K562 (cell line): Measurements from ENCODE around the gene TXNRD1. TPM values are rescaled to one million over a fixed set of nuclear protein-coding genes. Genes with fewer than 3 reads are reported as not detected.

Source experiments
- ATAC-seq: fragments of 200-7000 bp; cut with Tn5 transposase; 3 replicates; pipeline ENCODE4 v1.9.1; 2020; ENCODE audit warnings: moderate library complexity
- BruUV-seq: library from RNA; stranded (reverse); fragments of 400-500 nt; replicated peaks from 2 replicates; lab custom pipeline; 2021; lab: Mats Ljungman, UMichigan
- CTCF ChIA-PET: fragments of 300-600 bp; formaldehyde crosslinking; extraction: SDS; loops from one replicate; lab custom pipeline; 2021; ENCODE audit warnings: low intra/inter-chr PET ratio; lab: Yijun Ruan, JAX
- POLR2A ChIA-PET: fragments of 300-600, 350-650 bp; sonication (Branson Sonifier 250); formaldehyde crosslinking; extraction: SDS; loops from one replicate; lab custom pipeline; 2021; ENCODE audit warnings: antibody characterized with exemption, inconsistent platforms; lab: Yijun Ruan, JAX
- DNase-seq, 4 experiments: peaks; one replicate each; pipeline versions ENCODE4 v3.0.0 to v3.0.0-alpha.2; 2011 to 2018; ENCODE audit warnings: low spot score in 3 of 4, mixed read lengths in 3 of 4; ENCODE audit errors: extremely low read depth in 1 of 4
- FAIRE-seq: peaks from 2 replicates; lab custom pipeline; 2011; peaks lifted over from hg19 to GRCh38; lab: Jason Lieb, UNC
- H2AFZ ChIP-seq: 2 replicates; pipeline ENCODE4 v1.6.0; 2011; ENCODE audit warnings: low read depth, low read length, control low read depth, inconsistent platforms
- H3K27ac ChIP-seq: fragments of 200-600 bp; 3 replicates; pipeline ENCODE4 v1.8.0; 2011; ENCODE audit warnings: low read depth, mild to moderate bottlenecking, control low read depth, inconsistent platforms, low read length, moderate library complexity, mixed read lengths; ENCODE audit errors: extremely low read depth
- H3K27me3 ChIP-seq, 2 experiments: fragments of 300-600 bp in 1 of 2; 2 replicates in 1 of 2; 3 replicates in 1 of 2; pipeline versions ENCODE4 v1.6.0 to v1.8.0; 2011; ENCODE audit warnings: inconsistent platforms in 2 of 2, low read length in 2 of 2, mild to moderate bottlenecking in 1 of 2, mixed read lengths in 1 of 2, moderate library complexity in 1 of 2; ENCODE audit not compliant: control insufficient read depth in 2 of 2, insufficient read depth in 2 of 2
- H3K36me3 ChIP-seq: fragments of 300-600 bp; 3 replicates; pipeline ENCODE4 v1.8.0; 2011; ENCODE audit warnings: mild to moderate bottlenecking, low read length, inconsistent platforms; ENCODE audit not compliant: control insufficient read depth, insufficient read depth
- H3K4me1 ChIP-seq, 2 experiments: fragments of 200-600 bp in 1 of 2; replicated peaks in 1 of 2; 2 replicates in 1 of 2; 3 replicates in 1 of 2; pipeline versions ENCODE4 v1.5.1 to v1.8.0; 2011; ENCODE audit warnings: inconsistent platforms in 2 of 2, low read length in 2 of 2, mild to moderate bottlenecking in 1 of 2, mixed read lengths in 1 of 2, moderate library complexity in 1 of 2; ENCODE audit not compliant: control insufficient read depth in 2 of 2, insufficient read depth in 2 of 2
- H3K4me2 ChIP-seq: 2 replicates; pipeline ENCODE4 v1.6.1; 2011; ENCODE audit warnings: low read length, control low read depth, inconsistent platforms, mixed read lengths; ENCODE audit not compliant: insufficient read depth
- H3K4me3 ChIP-seq: fragments of 200-600 bp; sonication (generic), shearing (Covaris generic); 2 replicates; pipeline ENCODE4 v1.5.1; 2016; ENCODE audit warnings: control low read depth, inconsistent platforms
- H3K79me2 ChIP-seq: fragments of 200-600 bp; 3 replicates; pipeline ENCODE4 v1.8.0; 2011; ENCODE audit warnings: low read length, inconsistent platforms; ENCODE audit not compliant: control insufficient read depth, insufficient read depth
- H3K9ac ChIP-seq, 2 experiments: 2 replicates each; pipeline versions ENCODE4 v1.6.0 to v1.6.1; 2011; ENCODE audit warnings: low read depth in 2 of 2, low read length in 2 of 2, control low read depth in 1 of 2, inconsistent platforms in 1 of 2, mild to moderate bottlenecking in 1 of 2, mixed read lengths in 1 of 2; ENCODE audit not compliant: insufficient read depth in 1 of 2
- H3K9me1 ChIP-seq: one replicate; pipeline ENCODE4 v1.6.0; 2011; ENCODE audit warnings: inconsistent platforms, mild to moderate bottlenecking, low read length, moderate library complexity; ENCODE audit not compliant: control insufficient read depth, insufficient read depth
- H3K9me3 ChIP-seq: replicated peaks from 2 replicates; pipeline ENCODE4 v1.5.1; 2011; ENCODE audit warnings: low read depth, low read length, inconsistent platforms; ENCODE audit not compliant: control insufficient read depth, insufficient read depth
- H4K20me1 ChIP-seq: replicated peaks from 2 replicates; pipeline ENCODE4 v1.6.1; 2011; ENCODE audit warnings: low read length, inconsistent platforms, mixed read lengths; ENCODE audit not compliant: control insufficient read depth, insufficient read depth
- CBX1 ChIP-seq: sonication (generic); IDR thresholded peaks from 2 replicates; pipeline ENCODE4 v1.6.1; 2016; ENCODE audit warnings: antibody characterized with exemption, low read depth, mild to moderate bottlenecking
- HDAC1 ChIP-seq, 2 experiments: fragments of 450-650 bp; IDR thresholded peaks; 2 replicates each; pipeline ENCODE4 v1.6.1; 2016 to 2017; ENCODE audit warnings: inconsistent platforms in 1 of 2, mild to moderate bottlenecking in 1 of 2, moderate library complexity in 1 of 2
- HDAC6 ChIP-seq: IDR thresholded peaks from 2 replicates; pipeline ENCODE4 v1.6.1; 2012; ENCODE audit warnings: low read depth, mild to moderate bottlenecking, control low read depth, inconsistent platforms, low read length, moderate library complexity
- HNRNPLL ChIP-seq: fragments of 200-400 bp; formaldehyde crosslinking; IDR thresholded peaks from 2 replicates; pipeline ENCODE4 v1.6.1; 2017; ENCODE audit warnings: low read length, low read depth, mild to moderate bottlenecking; ENCODE audit not compliant: poor library complexity, severe bottlenecking
- NUFIP1 ChIP-seq: fragments of 450-650 bp; IDR thresholded peaks from 2 replicates; pipeline ENCODE4 v1.6.1; 2018; ENCODE audit not compliant: partially characterized antibody
- PHTF2 ChIP-seq: fragments of 250-450 bp; sonication (Bioruptor Pico); IDR thresholded peaks from 2 replicates; pipeline ENCODE4 v1.5.0; 2021; ENCODE audit warnings: mild to moderate bottlenecking
- PURB ChIP-seq: sonication (generic); formaldehyde crosslinking; IDR thresholded peaks from 2 replicates; pipeline ENCODE4 v1.9.0; 2021; ENCODE audit warnings: low read depth, mild to moderate bottlenecking, missing genetic modification reagents
- RBM14 ChIP-seq: fragments of 200-400 bp; formaldehyde crosslinking; IDR thresholded peaks from 2 replicates; pipeline ENCODE4 v1.6.1; 2018; ENCODE audit warnings: low read depth, mild to moderate bottlenecking, low read length, moderate library complexity, borderline replicate concordance; ENCODE audit not compliant: insufficient read depth
- SMAD2 ChIP-seq: fragments of 150-350 bp; IDR thresholded peaks from 2 replicates; pipeline ENCODE4 v1.6.1; 2014; ENCODE audit warnings: low read depth, mild to moderate bottlenecking, low read length
- SMARCC2 ChIP-seq: fragments of 450-650 bp; IDR thresholded peaks from 2 replicates; pipeline ENCODE4 v1.6.1; 2017; ENCODE audit warnings: antibody characterized with exemption, moderate library complexity, mild to moderate bottlenecking, low read depth
- TFAM ChIP-seq: fragments of 250-450 bp; sonication (Bioruptor Pico); conservative IDR thresholded peaks from 2 replicates; pipeline ENCODE4 v1.5.0; 2021; ENCODE audit warnings: mild to moderate bottlenecking, moderate library complexity
- WHSC1 ChIP-seq: IDR thresholded peaks from one replicate; pipeline ENCODE4 v1.6.1; 2012; ENCODE audit warnings: low read length, control low read depth, inconsistent platforms
- ZNF12 ChIP-seq: sonication (generic); formaldehyde crosslinking; IDR thresholded peaks from 2 replicates; pipeline ENCODE4 v1.4.0; 2020; ENCODE audit warnings: mild to moderate bottlenecking, missing genetic modification reagents
- ZNF3 ChIP-seq: fragments of 250-450 bp; sonication (Bioruptor Pico); IDR thresholded peaks from 2 replicates; pipeline ENCODE4 v1.5.0; 2021; ENCODE audit warnings: mild to moderate bottlenecking, moderate library complexity
- WGBS: fragments of 100-300 bp; shearing (Covaris generic); methylation state at CpG from one replicate; pipeline ENCODE4 v1.1.6; 2016; ENCODE audit warnings: low coverage, mixed read lengths; ENCODE audit not compliant: insufficient coverage; ENCODE audit errors: missing lambda C conversion rate; 5-methylcytosine and 5-hydroxymethylcytosine counted together
- in situ Hi-C: fragments of 300-500 bp; cut with MboI; formaldehyde crosslinking; loops from 4 replicates; pipeline ENCODE4 v1.15.0; 2018; ENCODE audit warnings: inconsistent platforms, mixed read lengths
- intact Hi-C: fragments of 100-400 bp; cut with micrococcal nuclease; formaldehyde crosslinking; loops from 2 replicates; pipeline ENCODE4 v1.14.2; 2022
- polyA plus RNA-seq, 8 experiments: library from polyadenylated mRNA; depleted of rRNA in 4 of 8; stranded (reverse) in 5 of 8; unstranded in 3 of 8; fragments of >200 nt; fragmentation: Nextera tagmentation in 2 of 8; fragmentation: Illumina TruSeq in 1 of 8; extraction: Ambion mirVana in 2 of 8; extraction: Trizol in 1 of 8; gene quantifications; 2 replicates each; pipeline versions ENCODE4 v1.2.1 to v1.2.3, GENCODE V29; 2011 to 2014; ENCODE audit warnings: inconsistent platforms in 1 of 8, missing spikeins in 1 of 8
- total RNA-seq, 7 experiments: library from RNA; depleted of rRNA in 6 of 7; stranded (reverse); fragments of >200 nt in 6 of 7; fragmentation: Illumina TruSeq in 2 of 7; extraction: Trizol in 2 of 7; gene quantifications; 2 replicates each; pipeline versions ENCODE4 v1.2.1 to v1.2.3, GENCODE V29; 2011 to 2021; ENCODE audit warnings: low replicate concordance in 1 of 7
- TF ChIP-seq, protein P1 (sequence below): sonication (generic); formaldehyde crosslinking; IDR thresholded peaks from 2 replicates; pipeline ENCODE4 v1.8.0; 2022; ENCODE audit warnings: mild to moderate bottlenecking, missing genetic modification reagents

Gene TXNRD1
- total and polyA plus RNA-seq, 9 of the 15 experiments (the other 6 are each of a cell fraction or from before 2014, with no cell fraction given): 107 to 189 (median 146) TPM

DNA sequence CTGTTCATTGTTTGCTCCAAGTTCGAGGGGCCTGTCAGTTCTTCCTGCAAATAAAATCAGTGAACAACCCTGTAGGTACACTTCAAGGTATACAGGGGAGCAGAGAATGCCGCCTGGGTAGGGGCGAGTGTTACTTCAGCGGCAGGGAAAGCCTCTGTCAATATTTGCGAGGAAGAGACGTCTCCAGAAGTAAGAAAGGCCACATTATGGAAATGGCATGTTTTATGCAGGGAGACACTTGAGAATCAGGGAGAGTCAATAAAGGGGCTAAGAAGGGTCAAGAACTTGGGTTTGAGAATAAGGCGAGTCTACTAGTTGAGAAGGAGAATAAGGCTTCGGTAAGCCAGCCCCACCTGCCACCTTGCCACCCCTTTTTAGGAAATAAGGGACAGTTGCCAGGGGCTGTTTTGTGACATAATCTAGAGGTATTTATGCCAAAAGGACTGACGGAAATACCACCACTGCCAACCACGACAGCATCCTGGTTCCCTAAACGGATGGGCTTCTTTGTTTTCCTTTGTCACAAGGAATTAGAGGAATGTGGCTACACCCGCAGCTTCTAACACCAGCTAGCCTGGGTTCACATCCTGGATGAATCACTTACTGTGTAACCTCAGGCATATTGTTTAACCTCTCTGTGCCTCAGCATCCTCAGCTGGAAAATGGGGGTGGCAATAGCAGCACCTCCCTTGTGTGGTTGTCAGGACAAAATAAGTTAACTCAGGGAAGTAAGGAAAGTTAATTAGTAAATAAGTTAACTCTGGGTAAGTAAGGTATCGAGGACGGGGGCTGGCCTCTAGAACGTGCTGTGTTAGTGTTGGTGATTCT lies 155.7 kb downstream of the TXNRD1 start (continued):
- TF ChIP-seq, protein P1, sequence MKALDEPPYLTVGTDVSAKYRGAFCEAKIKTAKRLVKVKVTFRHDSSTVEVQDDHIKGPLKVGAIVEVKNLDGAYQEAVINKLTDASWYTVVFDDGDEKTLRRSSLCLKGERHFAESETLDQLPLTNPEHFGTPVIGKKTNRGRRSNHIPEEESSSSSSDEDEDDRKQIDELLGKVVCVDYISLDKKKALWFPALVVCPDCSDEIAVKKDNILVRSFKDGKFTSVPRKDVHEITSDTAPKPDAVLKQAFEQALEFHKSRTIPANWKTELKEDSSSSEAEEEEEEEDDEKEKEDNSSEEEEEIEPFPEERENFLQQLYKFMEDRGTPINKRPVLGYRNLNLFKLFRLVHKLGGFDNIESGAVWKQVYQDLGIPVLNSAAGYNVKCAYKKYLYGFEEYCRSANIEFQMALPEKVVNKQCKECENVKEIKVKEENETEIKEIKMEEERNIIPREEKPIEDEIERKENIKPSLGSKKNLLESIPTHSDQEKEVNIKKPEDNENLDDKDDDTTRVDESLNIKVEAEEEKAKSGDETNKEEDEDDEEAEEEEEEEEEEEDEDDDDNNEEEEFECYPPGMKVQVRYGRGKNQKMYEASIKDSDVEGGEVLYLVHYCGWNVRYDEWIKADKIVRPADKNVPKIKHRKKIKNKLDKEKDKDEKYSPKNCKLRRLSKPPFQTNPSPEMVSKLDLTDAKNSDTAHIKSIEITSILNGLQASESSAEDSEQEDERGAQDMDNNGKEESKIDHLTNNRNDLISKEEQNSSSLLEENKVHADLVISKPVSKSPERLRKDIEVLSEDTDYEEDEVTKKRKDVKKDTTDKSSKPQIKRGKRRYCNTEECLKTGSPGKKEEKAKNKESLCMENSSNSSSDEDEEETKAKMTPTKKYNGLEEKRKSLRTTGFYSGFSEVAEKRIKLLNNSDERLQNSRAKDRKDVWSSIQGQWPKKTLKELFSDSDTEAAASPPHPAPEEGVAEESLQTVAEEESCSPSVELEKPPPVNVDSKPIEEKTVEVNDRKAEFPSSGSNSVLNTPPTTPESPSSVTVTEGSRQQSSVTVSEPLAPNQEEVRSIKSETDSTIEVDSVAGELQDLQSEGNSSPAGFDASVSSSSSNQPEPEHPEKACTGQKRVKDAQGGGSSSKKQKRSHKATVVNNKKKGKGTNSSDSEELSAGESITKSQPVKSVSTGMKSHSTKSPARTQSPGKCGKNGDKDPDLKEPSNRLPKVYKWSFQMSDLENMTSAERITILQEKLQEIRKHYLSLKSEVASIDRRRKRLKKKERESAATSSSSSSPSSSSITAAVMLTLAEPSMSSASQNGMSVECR (CRISPR knock-in tag): no peak

DNA sequence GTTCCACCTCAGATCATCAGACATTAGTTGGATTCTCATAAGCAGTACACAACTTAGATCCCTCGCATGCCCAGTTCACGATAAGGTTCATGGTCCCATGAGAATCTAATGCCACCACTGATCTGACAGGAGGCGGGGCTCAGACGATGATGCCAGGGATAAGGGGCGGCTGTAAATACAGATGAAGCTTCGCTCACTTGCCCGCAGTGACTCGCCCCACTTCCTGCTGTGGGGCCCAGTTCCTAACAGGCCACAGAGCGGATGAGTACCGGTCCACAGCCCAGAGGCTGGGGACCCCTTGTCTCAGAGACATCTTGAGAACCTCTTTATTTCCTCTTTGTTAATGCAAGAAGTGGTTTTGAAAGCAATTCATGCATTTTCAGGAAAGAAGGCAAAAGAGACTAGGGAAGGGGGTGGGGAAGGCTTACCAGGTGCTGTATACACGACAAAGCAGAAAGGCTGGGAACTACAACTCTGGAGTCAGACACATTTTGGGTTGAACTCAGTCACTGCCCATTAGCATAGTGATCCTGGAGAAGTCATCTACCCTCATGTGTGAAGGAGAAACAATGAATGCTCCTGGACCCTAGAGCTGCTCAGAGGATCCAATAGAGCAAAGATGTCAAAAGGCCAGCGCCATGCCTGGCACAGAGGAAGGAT lies 156.6 kb downstream of the TXNRD1 start:
- Histone ChIP-seq H4K20me1 (no peaks in the 10 kb centered on the region), H2AFZ (no peak overlapping the region), H3K9me1 (no peaks in the 10 kb centered on the region), H3K79me2 (no peaks in the 10 kb centered on the region), H3K9me3 (peaks cover 5% of the 10 kb centered on the region; the same call in 1 of the 2 replicates), H3K9ac (peak overlapping the region in 1 of 2 experiments; percentile 20; a peak in 1 of 4 replicates), H3K27ac (no peak overlapping the region), H3K27me3 (peaks cover 5 to 9% of the 10 kb centered on the region in 2 experiments; a peak in 3 of 5 replicates), H3K36me3 (no peaks in the 10 kb centered on the region), H3K4me3 (no peak overlapping the region), H3K4me1 (0 out of 5 replicates have a peak, but pooled peaks cover 0 to 2% of the 10 kb centered on the region in 2 experiments), H3K4me2 (no peak overlapping the region; the same call in 1 of the 2 replicates)
- in situ Hi-C loops (loop anchor here (25.0 kb wide), 1 partner anchor 1015 kb away; no protein-coding TSS in a partner anchor), intact Hi-C loops (no loop called here)
- CTCF ChIA-PET: no interaction called here
- 34% methylated on average over 12 of the region's 12 CpGs for WGBS
- FAIRE-seq: no peak
- TF ChIP-seq HDAC6: no peak
- TF ChIP-seq ZNF3 (CRISPR knock-in tag): no peak
- no peak for TF ChIP-seq TFAM (CRISPR knock-in tag)
- no peak for TF ChIP-seq RBM14
- no peak for TF ChIP-seq SMAD2
- no peak for TF ChIP-seq HNRNPLL
- TF ChIP-seq CBX1: no peak
- TF ChIP-seq NUFIP1: no peak
- TF ChIP-seq WHSC1: no peak
- TF ChIP-seq PHTF2 (CRISPR knock-in tag): no peak
- TF ChIP-seq ZNF12 (CRISPR knock-in tag): no peak
- no peak for TF ChIP-seq HDAC1 (IDR thresholded peaks at IDR 0.05)
- no peak for TF ChIP-seq PURB
- TF ChIP-seq SMARCC2: no peak
- POLR2A ChIA-PET: interaction anchor here (0.7 kb wide), 1 partner anchor 27 kb away, joined by 3 read pairs; no protein-coding TSS in a partner anchor
- no peak for ATAC-seq
- no peak for DNase-seq
- BruUV-seq: no TSS peak
